ENCODE results near the gene TUBGCP4.

Gene TUBGCP4

DNA sequence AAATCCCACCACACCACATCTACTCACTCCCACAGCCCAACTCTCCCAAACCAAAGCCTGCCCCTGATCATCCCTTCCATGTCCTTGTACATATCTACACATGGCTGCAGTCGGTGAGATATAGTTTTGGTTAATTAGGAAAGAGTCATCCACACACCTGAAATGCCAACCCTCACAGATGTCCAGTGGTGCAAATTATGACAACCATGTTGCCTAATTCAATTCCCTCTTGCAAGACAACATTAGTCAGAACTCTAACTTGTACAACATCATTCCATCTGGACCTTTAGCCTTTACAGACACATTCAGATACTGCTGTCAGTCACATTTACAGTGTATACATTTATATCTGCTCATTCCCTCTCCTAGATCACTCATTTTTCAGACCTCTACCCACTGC, 41.2 kb downstream of the TUBGCP4 start:
- TF ChIP-seq, protein P1, sequence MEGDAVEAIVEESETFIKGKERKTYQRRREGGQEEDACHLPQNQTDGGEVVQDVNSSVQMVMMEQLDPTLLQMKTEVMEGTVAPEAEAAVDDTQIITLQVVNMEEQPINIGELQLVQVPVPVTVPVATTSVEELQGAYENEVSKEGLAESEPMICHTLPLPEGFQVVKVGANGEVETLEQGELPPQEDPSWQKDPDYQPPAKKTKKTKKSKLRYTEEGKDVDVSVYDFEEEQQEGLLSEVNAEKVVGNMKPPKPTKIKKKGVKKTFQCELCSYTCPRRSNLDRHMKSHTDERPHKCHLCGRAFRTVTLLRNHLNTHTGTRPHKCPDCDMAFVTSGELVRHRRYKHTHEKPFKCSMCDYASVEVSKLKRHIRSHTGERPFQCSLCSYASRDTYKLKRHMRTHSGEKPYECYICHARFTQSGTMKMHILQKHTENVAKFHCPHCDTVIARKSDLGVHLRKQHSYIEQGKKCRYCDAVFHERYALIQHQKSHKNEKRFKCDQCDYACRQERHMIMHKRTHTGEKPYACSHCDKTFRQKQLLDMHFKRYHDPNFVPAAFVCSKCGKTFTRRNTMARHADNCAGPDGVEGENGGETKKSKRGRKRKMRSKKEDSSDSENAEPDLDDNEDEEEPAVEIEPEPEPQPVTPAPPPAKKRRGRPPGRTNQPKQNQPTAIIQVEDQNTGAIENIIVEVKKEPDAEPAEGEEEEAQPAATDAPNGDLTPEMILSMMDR (IDR thresholded peaks at IDR 0.05; ENCODE audit: control insufficient read depth, insufficient read depth, low read depth, low read length, missing control alignments): no peak
- H3K4me3 ChIP-seq (ENCODE audit: control insufficient read depth, low read depth, low read length): no peak overlapping the region
- no peak for DNase-seq (ENCODE audit: low read depth)

- H3K4me3 ChIP-seq (ENCODE audit: control insufficient read depth, low read depth, low read length): no peak overlapping the region
- no peak for DNase-seq (ENCODE audit: low read depth)
- TF ChIP-seq, protein P1 (IDR thresholded peaks at IDR 0.05; ENCODE audit: control insufficient read depth, insufficient read depth, low read depth, low read length, missing control alignments): no peak
These were observed 43.3 kb downstream of the TUBGCP4 start for GRCh38 chr15:43414196-43414595.

GRCh38 chr15:43420435-43420834, 49.5 kb downstream of the TUBGCP4 start:
- H3K4me3 ChIP-seq (ENCODE audit: control insufficient read depth, low read depth, low read length): no peak overlapping the region
- TF ChIP-seq, protein P1 (IDR thresholded peaks at IDR 0.05; ENCODE audit: control insufficient read depth, insufficient read depth, low read depth, low read length, missing control alignments): no peak
- no peak for DNase-seq (ENCODE audit: low read depth)

- TF ChIP-seq, protein P1 (IDR thresholded peaks at IDR 0.05; ENCODE audit: control insufficient read depth, insufficient read depth, low read depth, low read length, missing control alignments): no peak
- DNase-seq (ENCODE audit: low read depth): no peak
- H3K4me3 ChIP-seq (ENCODE audit: control insufficient read depth, low read depth, low read length): no peak overlapping the region
These were observed 50.0 kb downstream of the TUBGCP4 start for GRCh38 chr15:43420876-43421275.

DNA sequence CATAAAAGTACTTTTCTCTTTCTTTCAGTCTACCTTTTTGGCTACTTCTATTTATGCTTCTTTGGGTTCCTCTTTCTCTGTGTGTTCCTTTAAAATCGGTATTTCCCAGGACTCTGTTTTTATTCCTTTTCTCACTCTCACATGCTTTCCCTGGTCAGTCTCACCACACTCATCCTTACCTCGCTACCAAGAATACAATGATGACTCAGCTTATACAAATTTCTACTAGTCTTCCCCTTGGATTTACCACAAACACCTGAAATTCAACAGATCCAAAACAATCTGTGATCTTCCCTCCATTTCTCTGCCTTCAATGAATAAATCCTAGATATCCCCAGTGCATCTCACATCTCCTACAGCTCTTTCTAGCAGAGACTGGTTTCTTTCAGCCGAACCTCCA, 52.9 kb downstream of the TUBGCP4 start:
- TF ChIP-seq, protein P1 (IDR thresholded peaks at IDR 0.05; ENCODE audit: control insufficient read depth, insufficient read depth, low read depth, low read length, missing control alignments): no peak
- no peak for DNase-seq (ENCODE audit: low read depth)

DNA sequence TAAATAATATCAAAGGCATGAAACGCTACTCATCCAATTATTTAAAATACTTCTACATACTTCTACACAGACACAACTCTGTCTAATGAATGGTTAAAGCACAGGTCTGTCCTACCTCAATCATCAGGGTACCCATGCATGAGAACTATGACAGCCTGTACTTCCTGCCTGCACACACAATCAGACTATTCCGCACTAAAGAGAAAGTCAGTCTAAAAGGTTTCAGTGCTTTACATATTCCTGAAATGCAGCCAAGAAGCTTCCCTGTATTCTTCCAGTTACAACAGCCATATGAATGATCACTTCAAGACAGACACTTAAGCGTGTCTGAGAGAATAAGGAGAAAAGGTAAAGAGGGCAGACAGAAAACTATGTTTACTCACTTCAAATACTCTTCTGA, 58.8 kb downstream of the TUBGCP4 start:
- no peak for DNase-seq (ENCODE audit: low read depth)
- H3K4me3 ChIP-seq (ENCODE audit: control insufficient read depth, low read depth, low read length): no peak overlapping the region
- TF ChIP-seq, protein P1 (IDR thresholded peaks at IDR 0.05; ENCODE audit: control insufficient read depth, insufficient read depth, low read depth, low read length, missing control alignments): no peak

More for the DNA sequence above, 52.9 kb downstream of the TUBGCP4 start:
- no peak overlapping the region for H3K4me3 ChIP-seq (ENCODE audit: control insufficient read depth, low read depth, low read length)

DNA sequence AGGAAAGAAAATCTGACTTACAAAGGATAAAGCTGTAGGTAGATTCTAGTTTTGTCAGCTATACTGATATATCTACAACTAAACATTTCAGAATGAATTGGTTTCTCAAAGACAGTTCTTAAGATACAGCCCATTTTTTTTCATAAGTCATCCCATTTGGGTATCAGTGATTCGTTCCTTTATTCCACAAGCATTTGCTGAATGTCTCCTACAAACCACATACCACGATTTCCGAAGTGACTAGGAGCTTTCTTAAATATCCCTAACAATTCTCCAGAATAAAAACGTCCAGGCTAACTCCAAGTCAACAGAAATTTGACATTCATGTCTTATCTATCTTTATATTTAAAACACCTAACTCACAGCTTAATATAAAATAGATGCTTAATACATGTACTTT, 62.3 kb downstream of the TUBGCP4 start:
- TF ChIP-seq, protein P1 (IDR thresholded peaks at IDR 0.05; ENCODE audit: control insufficient read depth, insufficient read depth, low read depth, low read length, missing control alignments): no peak
- no peak overlapping the region for H3K4me3 ChIP-seq (ENCODE audit: control insufficient read depth, low read depth, low read length)
- DNase-seq (ENCODE audit: low read depth): peak; percentile 21

Measured in AG09309 (cell line).